Left ventricle myocardium inferior (tissue), 1 donor: ENCODE data around the gene PDE9A. TPM values are rescaled to one million over a fixed set of nuclear protein-coding genes. Genes with fewer than 3 reads are reported as not detected.
"Not testable (repeated sequence)": the region's sequence is repeated elsewhere in the genome, so short reads cannot be mapped to it uniquely, and the experiment has no call there.

Experiments used
- DNase-seq: peaks from one replicate; pipeline ENCODE4 v3.0.0-alpha.2; 2020
- H3K27ac ChIP-seq: fragments of 200-600 bp; replicated peaks from 2 replicates; pipeline ENCODE4 v1.8.0; 2021
- H3K27me3 ChIP-seq: fragments of 200-600 bp; 2 replicates; pipeline ENCODE4 v1.8.0; 2021; ENCODE audit warnings: low read depth
- H3K36me3 ChIP-seq: fragments of 200-600 bp; 2 replicates; pipeline ENCODE4 v1.8.0; 2021
- H3K4me1 ChIP-seq: fragments of 200-600 bp; 2 replicates; pipeline ENCODE4 v1.8.0; 2021
- H3K4me3 ChIP-seq: fragments of 200-600 bp; 2 replicates; pipeline ENCODE4 v1.8.0; 2021; ENCODE audit warnings: mild to moderate bottlenecking, moderate library complexity
- H3K9me3 ChIP-seq: fragments of 200-600 bp; replicated peaks from 2 replicates; pipeline ENCODE4 v1.8.0; 2021
- intact Hi-C: fragments of 100-400 bp; cut with micrococcal nuclease; formaldehyde crosslinking; loops from one replicate; pipeline ENCODE4 v1.11.0; 2022
- total RNA-seq: library from RNA; stranded (reverse); fragmentation: NEBNext Ultra II Directional; extraction: Animal tissue kit (Norgen Biotek cat#: 25700); gene quantifications from one replicate; pipeline ENCODE4 v1.2.1, GENCODE V29; 2021
- TF ChIP-seq, protein P1 (sequence below): fragments of 200-600 bp; IDR thresholded peaks from 2 replicates; pipeline ENCODE4 v1.8.0; 2021; ENCODE audit warnings: antibody characterized with exemption, mild to moderate bottlenecking, borderline replicate concordance
- donor health status: DM: no; HTN: yes; CAD: no; lungs with severe emphysema.

Gene PDE9A
- total RNA-seq, 1 donor from 2014 or later = 3.2 TPM

GRCh38 chr21:42624095-42624790, 29.2 kb upstream of the PDE9A start:
- H3K27ac ChIP-seq = no peak overlapping the region
- no peaks in the 10 kb centered on the region for H3K9me3 ChIP-seq
- peaks cover 14% of the 10 kb centered on the region for H3K4me1 ChIP-seq
- no peaks in the 10 kb centered on the region for H3K36me3 ChIP-seq
- peaks cover 81% of the 10 kb centered on the region for H3K27me3 ChIP-seq
- no peak overlapping the region for H3K4me3 ChIP-seq
- intact Hi-C loops = no loop called here
- DNase-seq = no peak
- TF ChIP-seq, protein P1, sequence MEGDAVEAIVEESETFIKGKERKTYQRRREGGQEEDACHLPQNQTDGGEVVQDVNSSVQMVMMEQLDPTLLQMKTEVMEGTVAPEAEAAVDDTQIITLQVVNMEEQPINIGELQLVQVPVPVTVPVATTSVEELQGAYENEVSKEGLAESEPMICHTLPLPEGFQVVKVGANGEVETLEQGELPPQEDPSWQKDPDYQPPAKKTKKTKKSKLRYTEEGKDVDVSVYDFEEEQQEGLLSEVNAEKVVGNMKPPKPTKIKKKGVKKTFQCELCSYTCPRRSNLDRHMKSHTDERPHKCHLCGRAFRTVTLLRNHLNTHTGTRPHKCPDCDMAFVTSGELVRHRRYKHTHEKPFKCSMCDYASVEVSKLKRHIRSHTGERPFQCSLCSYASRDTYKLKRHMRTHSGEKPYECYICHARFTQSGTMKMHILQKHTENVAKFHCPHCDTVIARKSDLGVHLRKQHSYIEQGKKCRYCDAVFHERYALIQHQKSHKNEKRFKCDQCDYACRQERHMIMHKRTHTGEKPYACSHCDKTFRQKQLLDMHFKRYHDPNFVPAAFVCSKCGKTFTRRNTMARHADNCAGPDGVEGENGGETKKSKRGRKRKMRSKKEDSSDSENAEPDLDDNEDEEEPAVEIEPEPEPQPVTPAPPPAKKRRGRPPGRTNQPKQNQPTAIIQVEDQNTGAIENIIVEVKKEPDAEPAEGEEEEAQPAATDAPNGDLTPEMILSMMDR = no peak

DNA sequence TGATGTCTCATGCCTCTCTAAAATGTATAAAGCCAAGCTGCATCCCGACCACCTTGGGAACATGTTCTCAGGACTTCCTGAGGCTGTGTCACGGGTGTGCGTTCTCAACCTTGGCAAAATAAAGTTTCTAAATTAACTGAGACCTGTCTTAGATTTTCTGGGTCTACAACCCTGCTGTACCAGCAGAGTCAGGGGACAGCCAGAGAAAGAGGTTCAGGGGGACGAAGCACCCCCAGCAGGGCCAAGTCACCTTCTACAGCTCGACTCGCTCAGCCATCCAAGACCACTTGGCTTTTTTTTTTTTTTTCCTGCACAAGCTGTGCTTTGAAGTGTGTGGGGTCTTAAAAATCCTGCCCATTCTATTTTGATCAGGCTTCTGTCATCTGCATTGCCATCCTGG, 28.5 kb upstream of the PDE9A start:
- Histone ChIP-seq H3K4me3 (no peak overlapping the region), H3K9me3 (no peaks in the 10 kb centered on the region), H3K27me3 (peaks cover 74% of the 10 kb centered on the region), H3K36me3 (no peaks in the 10 kb centered on the region), H3K27ac (no peak overlapping the region), H3K4me1 (peaks cover 14% of the 10 kb centered on the region)
- TF ChIP-seq, protein P1 = no peak
- intact Hi-C loops = no loop called here
- DNase-seq = no peak

DNA sequence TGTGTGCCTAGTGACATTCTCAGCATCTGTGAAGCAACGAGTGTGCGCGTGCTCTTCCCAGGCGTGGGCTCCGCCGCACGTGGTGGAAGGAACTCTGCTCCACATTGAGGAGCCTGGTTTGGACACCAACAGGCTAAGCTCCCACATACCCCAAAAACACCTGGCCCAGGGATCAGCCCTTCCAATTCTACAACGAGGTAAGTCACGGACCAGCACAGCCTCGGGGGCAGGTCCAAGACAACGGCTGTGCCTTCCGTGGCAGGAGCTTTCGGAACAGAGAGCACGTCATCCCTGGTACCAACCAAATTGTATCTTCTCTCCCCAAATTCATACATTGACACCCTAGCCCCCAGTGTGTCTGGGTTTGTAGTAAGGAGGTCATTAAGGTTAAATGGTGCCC, 27.2 kb upstream of the PDE9A start:
- no peak for DNase-seq
- intact Hi-C loops = no loop called here
- TF ChIP-seq, protein P1 = no peak
- no peak overlapping the region for H3K27ac ChIP-seq
- no peak overlapping the region for H3K4me3 ChIP-seq
- H3K4me1 ChIP-seq = peaks cover 14% of the 10 kb centered on the region
- peaks cover 67% of the 10 kb centered on the region for H3K27me3 ChIP-seq
- H3K36me3 ChIP-seq = no peaks in the 10 kb centered on the region
- H3K9me3 ChIP-seq = no peaks in the 10 kb centered on the region

- Histone ChIP-seq H3K4me3 (no peak overlapping the region), H3K4me1 (peaks cover 14% of the 10 kb centered on the region), H3K27me3 (peaks cover 67% of the 10 kb centered on the region), H3K27ac (no peak overlapping the region), H3K36me3 (no peaks in the 10 kb centered on the region), H3K9me3 (no peaks in the 10 kb centered on the region)
- TF ChIP-seq, protein P1 = no peak
- intact Hi-C loops = no loop called here
- peak; percentile 82 for DNase-seq
Measured at GRCh38 chr21:42627527-42628289, 25.7 kb upstream of the PDE9A start.

DNA sequence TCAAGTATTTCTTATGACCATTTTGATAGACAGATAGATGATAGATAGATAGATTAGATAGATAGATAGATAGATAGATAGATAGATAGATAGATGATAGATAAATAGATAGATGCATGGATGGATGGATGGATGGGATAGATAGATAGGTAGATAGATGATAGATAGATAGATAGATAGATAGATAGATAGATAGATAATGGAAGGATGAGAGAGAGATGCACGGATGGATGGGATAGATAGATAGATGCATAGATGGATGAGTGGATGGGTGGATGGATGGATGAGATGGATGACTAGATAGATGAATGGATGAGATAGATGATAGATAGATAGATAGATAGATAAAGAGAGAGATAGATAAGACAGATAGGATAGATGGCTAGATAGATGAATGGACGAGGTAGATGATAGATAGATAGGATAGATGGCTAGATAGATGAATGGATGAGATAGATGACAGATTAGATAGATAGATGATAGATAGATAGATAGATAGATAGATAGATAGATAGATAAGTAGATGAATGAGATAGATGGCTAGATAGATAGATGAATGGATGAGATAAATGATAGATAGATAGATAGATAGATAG, 24.9 kb upstream of the PDE9A start:
- H3K9me3 ChIP-seq, H3K27ac ChIP-seq, DNase-seq, H3K4me3 ChIP-seq, intact Hi-C loops, H3K36me3 ChIP-seq: not testable (repeated sequence)
- peaks cover 14% of the 10 kb centered on the region for H3K4me1 ChIP-seq
- peaks cover 67% of the 10 kb centered on the region for H3K27me3 ChIP-seq
